ENCODE results near the gene CENPX. TPM values are rescaled to one million over a fixed set of nuclear protein-coding genes. Genes with fewer than 3 reads are reported as not detected.

Gene CENPX
- total and polyA plus RNA-seq, 2 of the 13 experiments (the other 11 are each of a cell fraction or from before 2014, with no cell fraction given) = 92.7 to 170 TPM

- TF ChIP-seq ZUFSP (CRISPR knock-in tag; IDR thresholded peaks at IDR 0.05; ENCODE audit: borderline replicate concordance) (no peak), ZNF468 (CRISPR knock-in tag; IDR thresholded peaks at IDR 0.05) (no peak), ZNF792 (CRISPR knock-in tag; IDR thresholded peaks at IDR 0.05) (peak; percentile 73; the same call in 1 of the 2 replicates), ZNF335 (CRISPR knock-in tag; IDR thresholded peaks at IDR 0.05) (no peak), THAP11 (CRISPR knock-in tag; IDR thresholded peaks at IDR 0.05) (no peak), ZFP82 (CRISPR knock-in tag; IDR thresholded peaks at IDR 0.05; ENCODE audit: borderline replicate concordance) (0 out of 2 replicates have a peak, but pooled peaks have one; percentile 53), ZFX (CRISPR knock-in tag; IDR thresholded peaks at IDR 0.05; ENCODE audit: low read depth) (peak; percentile 96), ZNF790 (CRISPR knock-in tag; IDR thresholded peaks at IDR 0.05; ENCODE audit: borderline replicate concordance) (0 out of 2 replicates have a peak, but pooled peaks have one; percentile 41), HNRNPLL (IDR thresholded peaks at IDR 0.05; ENCODE audit: low read depth, low read length, poor library complexity, severe bottlenecking) (no peak), ZBTB39 (CRISPR knock-in tag; IDR thresholded peaks at IDR 0.05) (0 out of 2 replicates have a peak, but pooled peaks have one; percentile 33), ZNF230 (CRISPR knock-in tag; IDR thresholded peaks at IDR 0.05) (peak; percentile 24; the same call in 1 of the 2 replicates), TEAD3 (CRISPR knock-in tag; optimal IDR thresholded peaks at IDR 0.05; ENCODE audit: borderline replicate concordance) (peak; percentile 4), ARHGAP35 (CRISPR knock-in tag; IDR thresholded peaks at IDR 0.05; ENCODE audit: borderline replicate concordance) (peak; percentile 55; the same call in 1 of the 2 replicates), ZNF883 (CRISPR knock-in tag; IDR thresholded peaks at IDR 0.05; ENCODE audit: not compliant biosample characterization) (no peak), SP5 (CRISPR knock-in tag; IDR thresholded peaks at IDR 0.05; ENCODE audit: borderline replicate concordance, low read depth) (peak; percentile 64), ONECUT2 (CRISPR knock-in tag; IDR thresholded peaks at IDR 0.05) (no peak), CBFB (CRISPR knock-in tag; IDR thresholded peaks at IDR 0.05) (0 out of 2 replicates have a peak, but pooled peaks have one; percentile 33), ZBTB3 (CRISPR knock-in tag; IDR thresholded peaks at IDR 0.05; ENCODE audit: borderline replicate concordance, low read depth) (no peak), ZNF503 (CRISPR knock-in tag; IDR thresholded peaks at IDR 0.05) (0 out of 2 replicates have a peak, but pooled peaks have one; percentile 8), MTF2 (CRISPR knock-in tag; IDR thresholded peaks at IDR 0.05; ENCODE audit: borderline replicate concordance) (peak; percentile 68; the same call in 1 of the 2 replicates), MIER3 (CRISPR knock-in tag; IDR thresholded peaks at IDR 0.05; ENCODE audit: borderline replicate concordance) (no peak), ZNF143 (CRISPR knock-in tag; IDR thresholded peaks at IDR 0.05) (0 out of 2 replicates have a peak, but pooled peaks have one; percentile 33), ZFP90 (CRISPR knock-in tag; IDR thresholded peaks at IDR 0.05; ENCODE audit: borderline replicate concordance) (no peak)
Measured at GRCh38 chr17:82056729-82057621, 34.3 kb upstream of the CENPX start (continued).

Measured in HepG2 (cell line).